GM21447 (cell line): ENCODE measurements around the gene CHCHD6.

Source experiments
- ATAC-seq: cut with Tn5 transposase; IDR thresholded peaks from one replicate; pipeline ENCODE4 v1.9.1; 2021; ENCODE audit not compliant: unreplicated experiment

Gene CHCHD6

DNA sequence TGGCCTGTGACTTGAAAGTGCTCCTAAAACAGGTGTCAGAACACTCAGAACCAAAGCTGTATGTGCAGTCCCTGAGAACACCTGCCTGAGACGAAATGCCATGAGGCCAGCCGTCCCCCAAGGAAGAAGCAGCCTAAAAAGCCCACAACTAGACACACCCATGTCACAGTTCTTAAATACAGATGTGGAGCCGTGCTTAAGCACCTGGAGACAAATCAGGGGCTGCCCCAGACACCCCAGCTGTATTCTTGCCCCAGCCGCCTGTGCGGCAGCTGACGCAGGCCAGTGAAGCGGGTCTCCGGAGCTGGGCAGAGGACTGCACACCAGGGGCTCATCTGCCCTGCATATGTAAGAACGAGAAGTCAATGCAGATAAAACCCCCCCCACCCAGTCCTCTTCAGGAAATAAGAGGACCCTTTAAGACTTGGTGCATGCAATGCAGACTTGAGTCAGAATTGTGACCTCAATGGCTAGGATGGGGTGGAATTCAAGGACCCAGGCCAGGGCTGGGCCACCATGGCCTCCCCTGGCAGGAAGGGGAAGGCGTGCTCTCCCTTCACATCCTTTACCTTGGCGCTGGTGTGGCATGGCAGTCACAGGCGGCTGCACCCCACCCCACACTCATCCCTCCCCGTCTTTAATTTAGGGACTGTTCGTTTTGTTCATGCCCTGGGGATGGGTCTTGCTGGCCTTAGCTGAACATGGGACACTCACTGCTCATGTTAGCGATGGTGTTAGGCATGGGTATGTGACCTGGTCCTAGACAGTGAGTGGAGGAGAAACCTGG, 251.2 kb downstream of the CHCHD6 start:
- ATAC-seq: peak; percentile 71

DNA sequence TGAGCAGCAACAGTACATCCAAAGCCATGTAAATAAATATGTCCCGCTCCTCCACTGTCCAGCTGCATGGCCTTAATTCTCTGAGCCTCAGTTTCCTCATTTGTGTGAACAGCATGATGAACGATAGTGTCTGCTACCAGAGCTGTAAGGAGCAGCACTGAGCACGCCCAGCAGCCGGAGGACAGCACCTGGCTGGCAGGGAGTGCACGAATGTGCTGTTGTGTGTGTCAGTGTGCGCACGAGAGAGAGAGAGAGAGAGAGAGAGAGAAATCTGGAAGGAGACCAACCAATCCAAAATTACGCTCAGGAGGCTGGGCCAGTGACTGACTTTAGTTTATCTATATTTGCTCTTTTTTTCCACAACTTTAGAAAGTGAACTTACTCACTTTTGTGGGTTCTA, 252.3 kb downstream of the CHCHD6 start:
- ATAC-seq: no peak

DNA sequence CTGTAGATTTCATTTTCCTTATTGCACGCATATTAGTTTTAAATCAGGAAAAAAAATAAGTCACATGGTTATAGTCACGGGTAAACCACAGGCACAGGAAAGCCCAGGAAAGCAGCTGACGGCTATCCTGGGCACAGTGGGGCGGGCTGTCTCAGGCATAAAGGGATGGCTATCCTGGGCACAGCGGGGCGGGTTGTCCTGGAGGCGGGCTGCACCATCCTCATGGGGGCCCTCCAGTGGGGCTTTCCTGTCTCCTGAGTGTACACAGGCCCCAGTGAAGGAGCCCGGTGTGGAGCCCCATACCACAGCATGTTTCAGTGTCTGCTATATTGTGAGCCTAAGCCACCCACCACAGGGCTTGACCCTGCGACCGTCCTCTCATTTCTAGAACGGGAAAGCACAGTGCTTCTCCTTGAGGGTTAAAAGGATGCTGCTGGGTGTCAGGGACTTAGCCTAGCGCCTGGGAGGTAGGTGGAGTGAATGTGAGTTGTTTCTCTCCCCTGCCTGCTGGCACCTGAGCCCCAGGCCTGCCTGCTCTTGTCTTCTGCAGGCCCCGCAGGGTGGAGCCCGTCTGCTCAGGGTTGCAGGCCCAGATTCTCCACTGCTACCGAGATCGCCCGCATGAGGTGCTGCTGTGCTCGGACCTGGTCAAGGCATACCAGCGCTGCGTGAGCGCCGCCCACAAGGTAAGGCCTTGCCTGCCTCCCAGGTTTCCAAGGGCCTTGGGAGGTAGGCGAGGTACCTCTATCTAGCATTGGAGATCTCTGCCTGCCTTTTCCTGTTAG, 253.0 kb downstream of the CHCHD6 start:
- no peak for ATAC-seq

DNA sequence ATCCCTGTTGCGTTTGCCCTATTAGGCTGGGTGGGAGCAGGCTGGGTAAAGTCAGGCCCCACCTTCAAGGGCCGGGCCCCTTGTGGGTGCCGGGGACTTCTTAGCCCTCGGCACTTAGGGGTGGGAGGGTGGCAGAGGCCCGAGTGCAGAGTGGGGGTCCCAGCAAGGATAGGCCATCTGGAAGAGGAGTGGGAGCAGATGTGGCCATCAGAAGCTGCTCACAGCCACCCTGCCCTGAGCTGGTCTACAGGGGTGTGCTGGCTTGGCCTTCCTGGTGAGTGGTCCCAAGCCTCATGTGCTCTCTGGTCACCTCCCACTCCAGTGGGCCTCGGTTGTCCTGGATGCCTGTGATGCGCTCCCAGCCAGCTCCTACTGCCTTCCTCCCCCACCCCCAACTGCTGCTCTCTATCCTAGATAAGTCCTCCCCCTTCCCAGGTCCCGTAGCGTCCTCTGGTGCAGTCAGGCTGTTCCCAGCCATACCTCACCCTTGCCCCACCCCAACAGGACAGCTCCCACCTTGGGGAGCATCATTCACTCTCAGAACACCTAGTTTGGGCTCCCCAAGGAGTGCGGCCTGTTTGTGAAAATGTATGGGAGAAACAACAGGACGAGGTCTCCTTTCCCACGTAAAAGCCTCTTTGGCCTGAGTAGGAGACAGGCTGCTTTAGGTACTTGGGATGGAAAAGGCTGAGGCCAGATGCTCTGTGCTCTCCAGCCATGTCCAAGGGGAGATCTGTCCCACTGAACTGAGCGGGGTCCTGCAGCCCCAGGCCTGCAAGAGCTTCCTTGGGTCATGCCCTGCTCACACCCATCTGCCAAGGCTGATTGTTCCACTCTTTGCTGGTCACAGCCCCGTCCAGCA, 254.0 kb downstream of the CHCHD6 start:
- ATAC-seq: no peak

DNA sequence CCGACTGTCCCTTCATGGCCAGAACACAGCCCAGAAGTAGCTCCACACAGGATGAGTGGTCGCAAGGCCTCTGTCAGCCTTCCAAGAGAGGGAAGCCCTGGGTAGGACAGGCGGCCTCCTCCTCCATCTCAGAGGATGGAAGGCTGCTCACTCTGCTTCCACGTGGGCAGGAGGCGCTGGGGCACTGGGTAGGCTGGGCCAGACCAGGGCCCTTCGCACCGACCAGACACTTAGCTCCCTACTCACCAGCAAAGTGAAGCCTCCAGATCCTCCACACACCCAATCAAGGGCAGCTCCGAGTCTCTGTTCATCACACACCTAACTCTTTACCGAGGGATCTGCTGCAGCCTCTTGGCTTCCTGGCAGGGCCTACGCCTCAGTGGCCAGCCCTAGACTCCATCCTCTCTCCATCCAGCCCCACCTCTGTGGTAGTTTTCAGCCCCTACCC, 254.6 kb downstream of the CHCHD6 start:
- no peak for ATAC-seq

DNA sequence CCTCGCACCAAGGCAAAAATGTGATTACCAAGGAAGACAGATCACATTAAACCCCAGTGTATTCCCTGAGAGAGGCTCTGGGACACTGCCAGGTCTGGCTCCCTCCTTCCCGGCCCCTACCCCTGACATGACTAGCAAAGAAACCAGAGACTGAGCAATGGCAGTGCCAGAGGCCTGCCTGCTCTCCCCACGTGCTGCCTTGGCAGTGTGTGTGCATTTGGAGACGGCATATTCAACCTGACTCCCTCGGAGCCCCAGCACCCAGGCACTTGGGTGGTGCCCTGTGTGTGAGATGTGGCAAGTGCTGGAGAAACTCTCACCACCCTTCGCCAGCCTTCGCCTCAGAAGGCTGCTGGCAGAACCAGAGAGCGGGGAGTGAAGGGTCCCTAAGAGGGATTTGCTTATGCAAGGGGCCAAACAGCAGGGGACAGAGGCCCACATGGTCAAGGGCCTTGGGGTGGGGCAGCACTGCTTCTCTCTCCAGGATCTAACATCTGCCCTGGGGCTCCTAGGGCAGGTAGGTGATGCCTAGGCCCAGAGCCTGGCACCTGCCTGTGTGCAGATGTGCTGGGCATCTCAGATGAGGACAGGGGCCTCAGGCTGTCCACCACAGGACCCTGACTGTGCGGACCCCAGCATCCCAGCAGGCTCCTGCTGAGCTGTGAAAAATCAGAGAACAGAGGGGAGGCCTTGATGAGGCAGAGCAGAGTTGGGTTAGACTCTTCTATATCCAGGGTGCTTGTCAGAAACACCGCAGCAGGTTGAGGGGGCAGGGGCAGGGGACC, 255.3 kb downstream of the CHCHD6 start:
- ATAC-seq: no peak

DNA sequence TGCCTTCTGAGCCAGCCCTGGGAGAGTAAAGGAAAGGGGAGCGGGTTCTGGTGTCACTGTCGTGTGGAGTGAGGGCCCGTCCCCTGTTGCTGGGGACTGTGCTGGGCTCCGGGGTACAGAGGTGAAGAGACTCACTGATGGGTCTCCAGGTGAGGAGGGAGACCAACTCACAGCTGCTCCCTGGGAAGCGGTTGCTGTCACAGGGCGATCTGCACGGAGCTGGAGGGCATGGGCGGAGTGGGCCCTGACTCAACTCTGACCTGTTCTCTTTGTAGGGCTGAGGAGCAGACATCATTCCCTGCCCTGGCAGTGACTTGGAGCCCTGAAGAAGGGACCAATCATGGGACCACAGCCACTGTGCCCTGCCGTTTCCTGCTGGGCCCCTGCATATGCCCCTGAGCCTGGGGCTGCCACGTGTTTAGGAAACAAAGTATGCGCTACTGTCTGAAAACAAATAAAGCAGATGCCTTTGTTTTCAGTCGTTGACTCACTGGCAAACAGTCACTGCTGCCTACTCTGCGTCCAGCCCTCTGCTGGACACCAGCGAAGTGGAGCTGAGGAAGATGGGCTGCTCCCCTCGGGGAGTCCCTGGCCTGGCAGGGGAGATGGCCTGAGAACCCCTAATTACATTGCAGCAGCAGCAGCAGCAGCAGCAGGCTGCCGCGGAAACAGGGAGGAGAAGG, 256.0 kb downstream of the CHCHD6 start:
- no peak for ATAC-seq

DNA sequence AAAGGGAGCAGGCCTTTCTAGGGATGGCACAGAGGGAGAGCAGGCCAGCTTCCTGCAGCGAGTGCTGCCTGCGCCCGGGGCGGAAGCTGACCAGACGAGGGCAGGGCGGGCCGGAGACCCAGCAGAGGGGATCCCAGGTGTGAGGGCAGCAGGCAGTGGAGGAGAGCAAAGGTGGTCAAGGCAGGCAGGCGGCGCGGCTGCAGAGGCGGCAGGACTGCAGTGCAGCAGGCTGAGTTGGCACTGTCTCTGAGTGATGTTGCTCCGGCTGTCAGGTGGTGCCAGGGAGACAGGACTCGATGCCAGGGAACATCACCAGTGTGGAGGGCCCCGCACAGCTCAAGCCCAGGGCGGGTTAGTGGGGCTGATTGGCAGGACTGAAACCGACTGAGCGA, 256.6 kb downstream of the CHCHD6 start:
- no peak for ATAC-seq

DNA sequence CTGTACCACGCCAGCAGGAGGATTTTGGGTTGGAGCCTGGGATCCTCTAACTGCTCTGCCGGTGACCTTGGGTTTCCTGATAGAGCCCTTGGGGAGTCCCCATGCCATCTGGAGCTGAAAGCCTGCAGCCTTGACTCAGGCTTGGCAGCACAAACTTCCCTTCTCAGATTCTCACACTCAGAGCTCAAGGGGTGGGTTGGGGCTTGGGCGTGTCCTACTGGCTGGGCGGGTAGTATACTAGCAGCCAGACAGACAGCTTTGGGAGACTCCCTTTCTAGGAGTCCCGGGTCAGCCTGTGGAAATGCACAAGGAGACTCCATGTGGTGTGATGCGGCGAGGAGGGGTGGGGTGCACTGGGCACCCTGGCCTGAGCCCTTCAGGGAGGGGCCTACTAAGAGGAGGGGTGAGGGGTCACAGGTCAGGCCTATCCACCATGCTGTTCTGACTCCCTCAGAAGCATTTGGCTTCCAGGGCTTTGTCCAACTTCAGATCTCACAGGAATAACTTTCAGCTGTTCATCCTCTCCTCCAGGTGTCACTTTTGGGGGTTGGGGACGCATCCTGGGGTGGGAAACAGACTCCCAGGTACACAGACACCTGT, 257.3 kb downstream of the CHCHD6 start:
- peak; percentile 76 for ATAC-seq

DNA sequence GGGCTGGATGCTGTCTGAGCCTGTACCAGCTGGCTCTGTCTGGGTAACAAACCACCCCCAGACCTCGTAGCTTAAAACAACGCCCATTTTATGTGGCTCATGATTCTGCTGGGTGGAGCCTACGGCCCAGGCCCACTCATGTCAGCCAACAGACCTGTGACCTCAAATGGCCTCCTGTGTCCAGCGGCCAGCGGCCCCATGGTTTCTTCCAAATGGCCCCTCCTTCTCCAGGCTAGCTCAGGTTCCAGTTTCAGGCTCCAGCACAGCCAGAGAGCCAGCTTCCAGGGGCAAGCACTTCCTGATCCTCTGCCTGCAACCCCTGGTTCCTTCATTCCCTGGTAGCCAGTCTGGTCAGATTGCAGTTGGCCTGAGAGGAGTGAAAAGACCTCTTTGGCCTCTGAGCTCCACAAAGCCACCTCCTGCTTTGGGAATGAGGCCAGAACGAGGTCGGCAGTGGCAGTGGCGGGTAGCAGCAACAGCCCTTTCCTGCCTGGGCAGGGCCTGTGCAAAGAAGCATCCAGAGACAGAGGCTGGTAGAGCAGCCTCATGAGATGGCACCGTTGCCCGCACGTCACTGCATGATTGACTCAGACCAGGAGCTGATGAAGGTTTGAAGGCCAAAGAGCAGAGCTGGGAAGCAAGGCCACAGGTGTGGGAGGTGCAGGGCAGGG, 257.9 kb downstream of the CHCHD6 start:
- ATAC-seq: no peak

DNA sequence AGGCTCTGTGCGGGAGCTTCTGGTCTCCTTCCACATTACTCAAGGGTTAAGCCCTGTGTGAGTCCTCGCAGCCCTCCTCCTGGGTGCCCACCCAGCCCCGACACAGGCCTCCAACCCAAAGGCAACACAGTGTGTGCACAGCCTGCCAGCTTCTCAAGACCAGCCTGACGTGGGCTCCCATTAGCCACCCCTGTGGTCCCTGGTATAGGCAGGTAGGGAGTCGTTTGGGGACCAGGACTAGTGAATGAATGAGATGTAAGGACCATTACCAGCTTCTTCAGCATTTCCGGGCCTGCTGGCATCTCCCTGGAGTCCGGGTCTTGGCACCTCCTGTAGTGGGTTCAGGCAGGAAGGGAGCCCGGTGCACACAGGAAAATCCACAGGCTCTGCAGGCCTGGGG, 258.7 kb downstream of the CHCHD6 start:
- no peak for ATAC-seq

DNA sequence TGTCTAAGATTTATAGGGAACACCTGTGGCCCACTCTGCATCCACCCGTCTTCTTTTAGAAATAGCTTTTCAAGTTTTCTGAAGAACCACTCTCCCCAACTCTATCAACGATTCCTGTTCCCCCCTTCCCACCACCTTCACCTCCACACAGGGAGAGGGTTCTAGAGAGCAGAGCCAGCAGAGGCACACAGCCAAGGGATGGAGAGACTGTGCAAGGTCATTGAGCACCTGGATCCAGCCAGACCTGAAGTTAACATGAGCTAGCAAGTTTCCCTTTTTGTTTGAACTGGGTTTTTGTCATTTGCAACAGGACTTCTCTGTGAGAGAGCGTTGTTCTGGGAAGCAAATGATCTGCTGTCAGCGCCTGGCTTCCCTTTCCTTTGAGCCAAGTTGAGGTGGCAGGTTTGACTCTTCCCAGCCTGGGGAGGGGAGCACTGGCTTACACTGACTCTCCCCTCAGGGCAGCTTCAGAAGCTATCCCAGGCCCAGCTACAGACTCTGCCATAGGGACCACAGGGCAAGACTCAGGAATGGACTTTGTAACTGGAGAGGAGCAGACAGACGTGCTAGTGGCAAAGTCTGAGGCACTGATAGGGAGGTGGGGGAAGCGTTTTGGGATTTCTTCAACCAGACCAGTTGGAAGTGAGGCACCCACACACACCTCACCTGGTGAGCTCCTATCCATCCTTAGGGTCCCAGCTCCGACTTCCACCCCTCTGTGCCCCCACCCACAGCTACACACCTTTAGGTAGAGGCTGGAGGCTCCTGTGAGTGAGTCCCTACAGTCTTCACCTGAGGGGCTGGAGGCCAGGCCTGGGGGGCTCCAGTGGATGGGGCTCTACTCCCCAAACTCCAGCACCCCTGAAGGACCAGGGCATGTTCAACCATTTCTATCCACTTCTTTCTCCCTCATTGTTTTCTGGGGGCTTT, 259.5 kb downstream of the CHCHD6 start:
- no peak for ATAC-seq

DNA sequence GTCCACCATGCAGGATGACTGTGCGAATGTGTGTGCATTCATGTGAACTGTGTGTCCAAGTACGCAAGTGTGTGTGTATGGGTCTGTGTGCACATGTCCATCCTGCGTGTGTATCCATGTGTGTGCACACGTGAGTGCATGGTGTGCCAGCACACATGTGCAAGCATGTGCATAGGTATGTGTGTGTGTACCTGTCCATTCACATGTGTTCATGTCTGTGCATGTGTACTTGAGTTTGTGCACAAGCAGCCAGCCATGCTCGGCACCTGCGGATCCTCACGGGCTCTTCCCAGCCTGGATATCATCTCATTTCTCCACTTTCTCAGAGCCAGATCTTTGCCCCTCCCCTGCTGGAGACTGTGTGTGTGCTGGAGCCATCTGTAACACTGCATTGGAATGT, 260.2 kb downstream of the CHCHD6 start:
- ATAC-seq: no peak

DNA sequence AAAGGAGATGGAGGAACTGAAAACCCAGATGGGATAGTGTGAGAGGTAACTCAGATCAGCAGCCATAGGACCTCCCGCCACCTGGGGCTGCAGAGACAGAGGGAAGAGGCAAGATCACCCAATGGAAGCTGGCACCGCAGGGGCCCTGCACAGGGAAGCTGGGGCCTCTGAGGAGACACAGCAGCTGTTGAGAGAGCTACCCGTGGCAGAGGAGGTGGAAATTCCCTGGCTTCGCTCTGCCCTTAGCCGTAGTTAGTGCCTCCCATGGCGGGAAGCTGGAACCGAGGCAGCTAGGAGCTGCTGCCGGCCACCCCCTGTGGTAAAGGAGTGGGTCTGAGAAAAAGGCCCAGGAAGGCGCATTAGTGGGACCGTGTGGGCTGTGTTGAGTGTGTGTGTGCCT, 260.9 kb downstream of the CHCHD6 start:
- ATAC-seq: no peak

DNA sequence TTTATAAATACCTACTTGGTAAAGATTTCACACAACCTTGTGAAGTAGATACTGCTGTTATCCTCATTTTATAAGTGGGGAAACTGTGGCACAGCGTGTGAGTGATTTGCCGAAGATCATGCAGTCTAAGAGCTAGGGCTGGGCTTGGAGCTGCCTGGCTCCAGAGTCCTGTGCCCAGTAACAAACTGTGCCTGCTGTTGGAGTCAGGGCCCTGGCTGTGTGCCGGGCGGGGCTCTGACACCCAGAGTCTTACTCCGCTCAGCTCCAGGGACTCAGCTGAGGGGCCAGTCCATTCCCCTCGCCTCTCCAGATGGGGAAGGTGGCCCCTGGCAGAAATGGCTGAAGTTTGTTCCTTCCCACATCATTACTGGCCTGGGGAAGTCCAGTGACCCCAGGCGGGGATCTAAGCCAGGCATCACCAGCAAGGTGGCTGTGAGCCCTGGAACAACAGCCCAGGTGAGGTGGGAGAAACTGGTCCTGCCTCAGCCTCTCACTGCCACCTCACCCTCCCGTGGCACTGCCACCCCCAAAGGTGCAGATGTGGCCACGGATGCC, 261.6 kb downstream of the CHCHD6 start:
- no peak for ATAC-seq

DNA sequence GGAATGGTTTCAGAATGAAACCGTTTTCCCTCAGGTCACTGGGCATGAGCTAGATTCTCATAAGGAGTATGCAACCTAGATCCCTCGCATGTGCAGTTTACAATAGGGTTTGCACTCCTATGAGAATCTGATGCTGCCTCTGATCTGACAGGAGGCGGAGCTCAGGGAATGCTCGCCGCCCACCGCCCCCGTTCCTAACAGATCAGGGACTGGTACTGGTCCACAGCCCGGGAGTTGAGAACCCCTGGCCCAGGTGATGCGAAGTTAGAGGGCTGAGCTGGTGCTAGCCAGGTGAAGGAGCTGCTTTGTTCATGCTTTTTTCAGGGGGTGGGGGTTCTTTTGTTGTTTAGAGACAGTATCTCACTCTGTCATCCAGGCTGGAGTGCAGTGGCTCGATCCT, 263.3 kb downstream of the CHCHD6 start:
- ATAC-seq: no peak
